GM12801 (cell line): ENCODE measurements around the gene TBATA.

Source experiments
- TF ChIP-seq, protein P1 (sequence below): IDR thresholded peaks from one replicate; pipeline ENCODE4 v1.5.1; 2011; ENCODE audit warnings: control low read depth; ENCODE audit not compliant: insufficient read length; ENCODE audit errors: extremely low read depth

Gene TBATA

GRCh38 chr10:70829543-70829942 is 44.4 kb upstream of the TBATA start:
- TF ChIP-seq, protein P1, sequence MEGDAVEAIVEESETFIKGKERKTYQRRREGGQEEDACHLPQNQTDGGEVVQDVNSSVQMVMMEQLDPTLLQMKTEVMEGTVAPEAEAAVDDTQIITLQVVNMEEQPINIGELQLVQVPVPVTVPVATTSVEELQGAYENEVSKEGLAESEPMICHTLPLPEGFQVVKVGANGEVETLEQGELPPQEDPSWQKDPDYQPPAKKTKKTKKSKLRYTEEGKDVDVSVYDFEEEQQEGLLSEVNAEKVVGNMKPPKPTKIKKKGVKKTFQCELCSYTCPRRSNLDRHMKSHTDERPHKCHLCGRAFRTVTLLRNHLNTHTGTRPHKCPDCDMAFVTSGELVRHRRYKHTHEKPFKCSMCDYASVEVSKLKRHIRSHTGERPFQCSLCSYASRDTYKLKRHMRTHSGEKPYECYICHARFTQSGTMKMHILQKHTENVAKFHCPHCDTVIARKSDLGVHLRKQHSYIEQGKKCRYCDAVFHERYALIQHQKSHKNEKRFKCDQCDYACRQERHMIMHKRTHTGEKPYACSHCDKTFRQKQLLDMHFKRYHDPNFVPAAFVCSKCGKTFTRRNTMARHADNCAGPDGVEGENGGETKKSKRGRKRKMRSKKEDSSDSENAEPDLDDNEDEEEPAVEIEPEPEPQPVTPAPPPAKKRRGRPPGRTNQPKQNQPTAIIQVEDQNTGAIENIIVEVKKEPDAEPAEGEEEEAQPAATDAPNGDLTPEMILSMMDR = no peak

DNA sequence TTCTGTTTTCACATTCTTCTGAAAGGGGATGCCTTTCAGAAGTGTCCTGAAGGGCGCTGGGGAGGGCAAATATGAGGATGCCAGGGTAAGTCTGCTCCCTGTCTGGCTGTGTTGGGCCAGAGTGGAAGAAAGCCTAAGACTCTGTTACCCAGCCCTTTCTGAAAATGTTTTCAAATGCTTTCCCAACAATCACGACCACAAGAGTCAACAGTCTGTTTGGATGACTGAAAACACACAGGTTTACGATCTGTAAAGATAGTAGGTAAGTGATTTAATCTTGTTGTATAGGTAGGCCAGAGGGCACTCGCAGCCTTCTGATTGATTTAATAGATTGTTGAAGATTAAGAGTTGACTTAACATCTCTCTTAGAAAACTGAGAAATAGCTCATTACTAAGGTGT is 43.7 kb upstream of the TBATA start:
- TF ChIP-seq, protein P1 = no peak

- TF ChIP-seq, protein P1 = no peak
Observed at GRCh38 chr10:70827086-70827757, 42.0 kb upstream of the TBATA start.

DNA sequence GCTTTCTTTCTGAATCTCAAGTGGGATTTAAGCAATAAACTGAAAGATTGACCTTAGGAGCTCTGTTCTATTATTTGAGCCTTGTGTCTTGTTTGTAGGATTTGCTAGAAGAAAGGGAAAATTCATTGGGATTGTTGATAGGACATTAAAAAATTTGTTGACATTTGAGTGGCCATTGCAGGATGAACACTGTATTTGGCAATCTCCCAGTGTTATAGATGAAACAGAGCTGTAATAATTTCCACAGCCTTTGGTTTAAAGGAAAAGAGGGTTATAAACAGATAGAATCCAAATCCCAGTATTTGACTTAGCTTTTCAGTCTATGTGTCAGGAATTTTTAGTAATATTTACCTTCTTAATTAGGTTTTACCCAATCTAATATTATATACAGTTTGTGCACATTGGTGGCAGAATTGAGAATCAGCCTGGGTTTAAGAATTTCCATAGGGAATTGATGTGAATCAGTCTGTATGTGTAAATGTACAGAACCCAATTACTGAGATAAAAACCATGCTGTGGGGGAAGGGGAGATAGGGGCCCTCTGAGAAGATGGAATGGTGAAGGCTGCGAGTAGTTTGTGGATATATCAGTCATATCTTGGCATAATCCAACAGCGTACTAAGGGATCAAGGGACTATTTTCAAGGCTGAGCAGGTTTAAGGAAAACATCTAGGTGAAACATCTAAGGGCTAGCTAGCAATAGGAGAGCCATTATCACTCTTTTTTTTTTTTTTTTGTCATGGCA is 37.1 kb upstream of the TBATA start:
- TF ChIP-seq, protein P1 = no peak

- TF ChIP-seq, protein P1 = no peak
Observed at GRCh38 chr10:70820976-70821750, 36.0 kb upstream of the TBATA start.

- TF ChIP-seq, protein P1 = no peak
Observed at GRCh38 chr10:70816220-70816894, 31.2 kb upstream of the TBATA start.
